Uterus (tissue), 4 donors: Measurements from ENCODE around the gene SARS1. TPM values are rescaled to one million over a fixed set of nuclear protein-coding genes. Genes with fewer than 3 reads are reported as not detected.
"Not testable (repeated sequence)": the region's sequence is repeated elsewhere in the genome, so short reads cannot be mapped to it uniquely, and the experiment has no call there.

Experiments used
- DNase-seq, 2 donors: peaks; one replicate each; pipeline ENCODE4 v3.0.0-alpha.2; 2019 to 2020
- H3K27ac ChIP-seq, 2 donors: fragments of 200-600 bp; sonication (generic); 1 replicate in 1 of 2; 2 replicates in 1 of 2; pipeline ENCODE4 v1.5.1; 2016 to 2018
- H3K27me3 ChIP-seq, 2 donors: fragments of 200-600 bp; sonication (generic); one replicate each; pipeline ENCODE4 v1.5.1; 2018 to 2019; ENCODE audit warnings: control low read depth in 1 of 2
- H3K36me3 ChIP-seq, 2 donors: fragments of 200-600 bp; sonication (generic); one replicate each; pipeline ENCODE4 v1.5.1; 2019; ENCODE audit warnings: control low read depth in 1 of 2
- H3K4me1 ChIP-seq, 2 donors: fragments of 200-600 bp; sonication (generic); one replicate each; pipeline ENCODE4 v1.5.1; 2018 to 2019; ENCODE audit warnings: control low read depth in 1 of 2
- H3K4me3 ChIP-seq, 2 donors: fragments of 200-600 bp; sonication (generic); 1 replicate in 1 of 2; 2 replicates in 1 of 2; pipeline ENCODE4 v1.5.1; 2018 to 2019; ENCODE audit warnings: mild to moderate bottlenecking in 1 of 2
- H3K9me3 ChIP-seq, 2 donors: fragments of 200-600 bp; sonication (generic); one replicate each; pipeline ENCODE4 v1.5.1; 2019; ENCODE audit warnings: control low read depth in 1 of 2
- POLR2A ChIP-seq, 2 donors: fragments of 450-650 bp; IDR thresholded peaks; one replicate each; pipeline ENCODE4 v1.6.1; 2016; ENCODE audit warnings: antibody characterized with exemption in 2 of 2, mild to moderate bottlenecking in 1 of 2, moderate library complexity in 1 of 2
- intact Hi-C: fragments of 100-400 bp; cut with DNase I; formaldehyde crosslinking; loops from one replicate; pipeline ENCODE4 v1.15.1; 2023; ENCODE audit warnings: low total_unique reads
- total RNA-seq, 4 donors: library from RNA; depleted of rRNA in 3 of 4; stranded (reverse); fragments of >200 nt in 3 of 4; gene quantifications; one replicate each; pipeline versions ENCODE4 v1.1.0 to v1.2.4, GENCODE V29; 2014 to 2023
- TF ChIP-seq, protein P1 (sequence below), 4 experiments: fragments of 200-600 bp in 2 of 4; fragments of 450-650 bp in 2 of 4; sonication (generic) in 2 of 4; IDR thresholded peaks; one replicate each; pipeline ENCODE4 v1.5.1; 2016 to 2019; ENCODE audit warnings: antibody characterized with exemption in 4 of 4, mild to moderate bottlenecking in 2 of 4, moderate library complexity in 1 of 4
- donor health status: DM: yes; HTN: yes; CAD: no.

SARS1 gene
- total RNA-seq, 4 donors from 2014 or later: 98.1 to 138 (median 112) TPM

DNA sequence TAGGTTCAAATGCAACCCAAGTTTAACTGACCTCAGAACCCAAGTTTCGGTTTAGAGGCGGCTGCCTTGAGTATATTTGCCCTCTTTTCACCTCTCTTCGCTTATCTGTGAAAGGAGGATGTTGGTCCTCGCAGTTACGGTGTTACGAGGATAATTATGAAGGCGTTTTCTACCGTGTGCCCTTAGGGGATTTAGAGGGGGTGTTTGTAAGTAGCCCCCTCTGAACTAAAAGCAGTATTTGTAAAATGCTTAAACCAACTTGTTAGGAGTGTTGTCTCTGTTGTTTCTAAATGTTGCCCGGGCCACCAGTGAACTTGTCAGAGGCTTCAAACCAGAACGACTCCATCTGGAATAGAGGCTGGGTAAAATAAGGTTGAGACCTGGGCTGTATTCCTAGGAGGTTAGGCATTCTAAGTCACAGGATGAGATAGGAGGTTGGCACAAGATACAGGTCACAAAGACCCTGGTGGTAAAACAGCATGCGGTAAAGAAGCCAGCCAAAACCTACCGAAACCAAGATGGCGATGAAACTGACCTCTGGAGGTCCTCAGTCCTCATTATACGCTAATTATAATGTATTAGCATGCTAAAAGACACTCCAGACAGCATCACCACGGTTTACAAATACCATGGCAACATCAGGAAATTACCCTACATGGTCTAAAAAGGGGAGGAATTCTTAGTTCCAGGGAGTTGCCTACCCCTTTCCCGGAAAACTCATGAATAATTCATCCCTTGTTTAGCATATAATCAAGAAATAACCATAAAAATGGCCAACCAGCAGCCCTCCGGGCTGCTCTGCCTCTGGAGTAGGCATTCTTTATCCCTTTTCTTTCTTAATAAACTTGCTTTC, 70.3 kb downstream of the SARS1 start:
- H3K27ac ChIP-seq: peak overlapping the region; percentile 66 to 86
- peaks cover 4 to 7% of the 10 kb centered on the region in 2 donors for H3K4me1 ChIP-seq
- no peak for DNase-seq
- no peaks in the 10 kb centered on the region for H3K9me3 ChIP-seq
- TF ChIP-seq, protein P1, sequence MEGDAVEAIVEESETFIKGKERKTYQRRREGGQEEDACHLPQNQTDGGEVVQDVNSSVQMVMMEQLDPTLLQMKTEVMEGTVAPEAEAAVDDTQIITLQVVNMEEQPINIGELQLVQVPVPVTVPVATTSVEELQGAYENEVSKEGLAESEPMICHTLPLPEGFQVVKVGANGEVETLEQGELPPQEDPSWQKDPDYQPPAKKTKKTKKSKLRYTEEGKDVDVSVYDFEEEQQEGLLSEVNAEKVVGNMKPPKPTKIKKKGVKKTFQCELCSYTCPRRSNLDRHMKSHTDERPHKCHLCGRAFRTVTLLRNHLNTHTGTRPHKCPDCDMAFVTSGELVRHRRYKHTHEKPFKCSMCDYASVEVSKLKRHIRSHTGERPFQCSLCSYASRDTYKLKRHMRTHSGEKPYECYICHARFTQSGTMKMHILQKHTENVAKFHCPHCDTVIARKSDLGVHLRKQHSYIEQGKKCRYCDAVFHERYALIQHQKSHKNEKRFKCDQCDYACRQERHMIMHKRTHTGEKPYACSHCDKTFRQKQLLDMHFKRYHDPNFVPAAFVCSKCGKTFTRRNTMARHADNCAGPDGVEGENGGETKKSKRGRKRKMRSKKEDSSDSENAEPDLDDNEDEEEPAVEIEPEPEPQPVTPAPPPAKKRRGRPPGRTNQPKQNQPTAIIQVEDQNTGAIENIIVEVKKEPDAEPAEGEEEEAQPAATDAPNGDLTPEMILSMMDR (IDR thresholded peaks at IDR 0.05): no peak
- no peak for TF ChIP-seq POLR2A (IDR thresholded peaks at IDR 0.05)
- no peaks in the 10 kb centered on the region for H3K36me3 ChIP-seq
- peak overlapping the region; percentile 36 to 53 for H3K4me3 ChIP-seq
- intact Hi-C loops: loop anchor here (2.0 kb wide), 1 partner anchor 113 kb away; the partner anchor contains the start of gene SORT1
- no peaks in the 10 kb centered on the region for H3K27me3 ChIP-seq

DNA sequence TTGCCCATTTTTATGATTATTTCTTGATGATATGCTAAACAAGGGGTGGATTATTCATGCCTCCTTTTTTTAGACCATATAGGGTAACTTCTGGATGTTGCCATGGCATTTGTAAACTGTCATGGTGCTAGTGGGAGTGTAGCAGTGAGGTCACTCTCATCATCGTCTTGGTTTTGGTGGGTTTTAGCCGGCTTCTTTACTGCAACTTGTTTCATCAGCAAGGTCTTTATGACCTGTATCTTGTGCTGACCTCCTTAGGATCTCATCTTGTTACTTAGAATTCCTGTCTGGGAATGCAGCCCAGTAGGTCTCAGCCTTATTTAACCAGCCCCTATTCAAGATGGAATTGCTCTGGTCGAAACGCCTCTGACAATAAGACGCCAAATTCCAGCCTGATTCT, 73.0 kb downstream of the SARS1 start:
- H3K4me1 ChIP-seq, DNase-seq, H3K9me3 ChIP-seq, H3K36me3 ChIP-seq, H3K4me3 ChIP-seq, H3K27ac ChIP-seq, H3K27me3 ChIP-seq, intact Hi-C loops: not testable (repeated sequence)

Other genes with a start within 250 kb of the SARS1 start
- gene WDR47, start 171.8 kb upstream of the SARS1 start, total RNA-seq: 10 to 100 TPM; 10.5 to 54.7 (median 27.2) TPM
- 10 to 100 TPM in 3 of 4 donors, 1 to 10 TPM in 1; 2.0 to 56.3 (median 25.7) TPM for gene TAF13, start 137.9 kb upstream of the SARS1 start, total RNA-seq
- 10 to 100 TPM; 10.2 to 56.2 (median 36.4) TPM for gene TMEM167B, start 123.2 kb upstream of the SARS1 start, total RNA-seq
- 10 to 100 TPM in 1 of 4 donors, 1 to 10 TPM in 2, under 1 TPM in 1; 0.29 to 51.2 (median 2.8) TPM for gene ELAPOR1, start 99.8 kb upstream of the SARS1 start, total RNA-seq
- 1 to 10 TPM in 3 of 4 donors, under 1 TPM in 1; 0.26 to 9.6 (median 5.4) TPM for gene CELSR2, start 35.6 kb downstream of the SARS1 start, total RNA-seq
- gene PSRC1, start 69.2 kb downstream of the SARS1 start, total RNA-seq: 10 to 100 TPM in 1 of 4 donors, 1 to 10 TPM in 3; 3.8 to 11.4 (median 7.5) TPM
- under 1 TPM in 1 of 4 donors, not detected in 3; 0.76 TPM for gene MYBPHL, start 93.1 kb downstream of the SARS1 start, total RNA-seq
- gene SORT1, start 184.0 kb downstream of the SARS1 start, total RNA-seq: 10 to 100 TPM; 20.2 to 43.4 (median 27.9) TPM
- 10 to 100 TPM; 12.6 to 65.8 (median 40.7) TPM for gene PSMA5, start 212.5 kb downstream of the SARS1 start, total RNA-seq